HepG2 (cell line): ENCODE measurements around the gene ADRM1. TPM values are rescaled to one million over a fixed set of nuclear protein-coding genes. Genes with fewer than 3 reads are reported as not detected.
A peak's percentile ranks its signal among the peaks of the same experiment; 100 is the strongest.

Experiments
- ATAC-seq: fragments of 200-7000 bp; cut with Tn5 transposase; 3 replicates; pipeline ENCODE4 v1.9.1; 2020; ENCODE audit warnings: mild to moderate bottlenecking, moderate library complexity
- BruUV-seq: library from RNA; stranded (reverse); fragments of 400-500 nt; replicated peaks from 2 replicates; lab custom pipeline; 2021; lab: Mats Ljungman, UMichigan
- CTCF ChIA-PET: fragments of 300-600 bp; formaldehyde crosslinking; extraction: SDS; loops from one replicate; lab custom pipeline; 2021; ENCODE audit warnings: low total read pairs, inconsistent platforms, low intra/inter-chr PET ratio; lab: Yijun Ruan, JAX
- POLR2A ChIA-PET: fragments of 350-600 bp; sonication (Branson Sonifier 250); formaldehyde crosslinking; loops from one replicate; lab custom pipeline; 2020; ENCODE audit warnings: antibody characterized with exemption, inconsistent platforms; lab: Yijun Ruan, JAX
- DNase-seq: peaks from one replicate; pipeline ENCODE4 v3.0.0-alpha.2; 2015; ENCODE audit warnings: low spot score
- FAIRE-seq: peaks from 3 replicates; lab custom pipeline; 2011; peaks lifted over from hg19 to GRCh38; lab: Jason Lieb, UNC
- H2AFZ ChIP-seq: one replicate; pipeline ENCODE4 v1.6.1; 2011; ENCODE audit warnings: low read length, inconsistent platforms
- H3K27ac ChIP-seq: fragments of 300-600 bp; 3 replicates; pipeline ENCODE4 v1.8.0; 2011; ENCODE audit warnings: mixed run types, mild to moderate bottlenecking, mixed read lengths, low read length, inconsistent platforms; ENCODE audit not compliant: insufficient read depth; ENCODE audit errors: extremely low read length
- H3K27me3 ChIP-seq, 2 experiments: fragments of 200-600 bp in 1 of 2; 2 replicates in 1 of 2; 3 replicates in 1 of 2; pipeline versions ENCODE4 v1.6.0 to v1.8.0; 2011; ENCODE audit warnings: low read length in 2 of 2, mild to moderate bottlenecking in 2 of 2, moderate library complexity in 2 of 2, inconsistent platforms in 1 of 2; ENCODE audit not compliant: insufficient read depth in 2 of 2, control insufficient read depth in 1 of 2
- H3K36me3 ChIP-seq, 2 experiments: fragments of 200-600 bp in 1 of 2; replicated peaks in 1 of 2; 2 replicates in 1 of 2; 3 replicates in 1 of 2; pipeline versions ENCODE4 v1.5.1 to v1.8.0; 2011; ENCODE audit warnings: low read length in 2 of 2, inconsistent platforms in 1 of 2; ENCODE audit not compliant: insufficient read depth in 2 of 2, control insufficient read depth in 1 of 2
- H3K4me1 ChIP-seq: 2 replicates; pipeline ENCODE4 v1.5.1; 2012; ENCODE audit warnings: low read length, inconsistent platforms; ENCODE audit not compliant: insufficient read depth
- H3K4me2 ChIP-seq: 2 replicates; pipeline ENCODE4 v1.6.0; 2011; ENCODE audit warnings: low read depth, low read length, inconsistent platforms
- H3K4me3 ChIP-seq, 3 experiments: fragments of 200-600 bp in 1 of 3; sonication (generic), shearing (Covaris generic) in 1 of 3; replicated peaks in 1 of 3; 2 replicates each; pipeline ENCODE4 v1.5.1; 2011 to 2016; ENCODE audit warnings: low read length in 3 of 3, inconsistent platforms in 2 of 3, low read depth in 2 of 3, mild to moderate bottlenecking in 2 of 3, control low read depth in 1 of 3, mixed read lengths in 1 of 3; ENCODE audit not compliant: insufficient read depth in 1 of 3
- H3K79me2 ChIP-seq: one replicate; pipeline ENCODE4 v1.6.1; 2011; ENCODE audit warnings: low read length, inconsistent platforms; ENCODE audit not compliant: insufficient read depth
- H3K9ac ChIP-seq: 2 replicates; pipeline ENCODE4 v1.6.0; 2011; ENCODE audit warnings: mild to moderate bottlenecking, low read depth, low read length, inconsistent platforms; ENCODE audit not compliant: insufficient read depth
- H3K9me3 ChIP-seq: 2 replicates; pipeline ENCODE4 v1.5.1; 2012; ENCODE audit warnings: mild to moderate bottlenecking, low read length
- H4K20me1 ChIP-seq: 2 replicates; pipeline ENCODE4 v1.6.0; 2011; ENCODE audit warnings: inconsistent platforms, mild to moderate bottlenecking, low read length, moderate library complexity; ENCODE audit not compliant: insufficient read depth
- AGO1 ChIP-seq: fragments of 200-400 bp; formaldehyde crosslinking; IDR thresholded peaks from 2 replicates; pipeline ENCODE4 v1.6.1; 2017; ENCODE audit warnings: mild to moderate bottlenecking, low read depth, low read length, moderate library complexity; ENCODE audit not compliant: poor library complexity, severe bottlenecking
- HHEX ChIP-seq: IDR thresholded peaks from 2 replicates; pipeline ENCODE4 v1.6.1; 2016; ENCODE audit warnings: control low read depth
- POLR2A ChIP-seq, 2 experiments: IDR thresholded peaks; 2 replicates each; pipeline ENCODE4 v1.6.1; 2011; ENCODE audit warnings: low read depth in 2 of 2, low read length in 2 of 2, mild to moderate bottlenecking in 1 of 2, moderate library complexity in 1 of 2; ENCODE audit not compliant: insufficient read depth in 1 of 2
- RFX3 ChIP-seq: IDR thresholded peaks from 2 replicates; pipeline ENCODE4 v1.6.1; 2016; ENCODE audit warnings: missing biosample characterization, missing genetic modification reagents
- RFX5 ChIP-seq: IDR thresholded peaks from 2 replicates; pipeline ENCODE4 v1.6.1; 2011; ENCODE audit warnings: low read depth, low read length, improper control_type of control experiment
- TOE1 ChIP-seq: sonication (generic); formaldehyde crosslinking; IDR thresholded peaks from 2 replicates; pipeline ENCODE4 v1.4.0; 2020; ENCODE audit warnings: mild to moderate bottlenecking, missing genetic modification reagents
- ZBTB8A ChIP-seq: sonication (generic); formaldehyde crosslinking; IDR thresholded peaks from 2 replicates; pipeline ENCODE4 v1.4.0; 2020; ENCODE audit warnings: mild to moderate bottlenecking, low read depth, missing genetic modification reagents, borderline replicate concordance
- ZFP36 ChIP-seq: fragments of 150-350 bp; IDR thresholded peaks from 2 replicates; pipeline ENCODE4 v1.6.1; 2018; ENCODE audit warnings: borderline replicate concordance, low read length, low read depth; ENCODE audit not compliant: partially characterized antibody
- ZNF510 ChIP-seq: sonication (generic); formaldehyde crosslinking; IDR thresholded peaks from 2 replicates; pipeline ENCODE4 v1.4.0; 2020; ENCODE audit warnings: low read depth, mild to moderate bottlenecking, missing genetic modification reagents
- ZNF543 ChIP-seq: sonication (generic); formaldehyde crosslinking; IDR thresholded peaks from 2 replicates; pipeline ENCODE4 v1.4.0; 2020; ENCODE audit warnings: mild to moderate bottlenecking, missing genetic modification reagents
- ZNF749 ChIP-seq: sonication (generic); formaldehyde crosslinking; IDR thresholded peaks from 2 replicates; pipeline ENCODE4 v1.8.0; 2022; ENCODE audit warnings: mild to moderate bottlenecking, missing genetic modification reagents, moderate library complexity, borderline replicate concordance
- WGBS: methylation state at CpG from one replicate; pipeline ENCODE4 v1.1.6; 2017; ENCODE audit warnings: low lambda C conversion rate; 5-methylcytosine and 5-hydroxymethylcytosine counted together
- in situ Hi-C: cut with HindIII; loops from 2 replicates; pipeline ENCODE4 v1.10.0; 2017; ENCODE audit warnings: low pct_unique_long_range_greater_than_20kb; ENCODE audit not compliant: extremely low pct_ligation_motif_present
- intact Hi-C: fragments of 100-400 bp; cut with micrococcal nuclease; formaldehyde crosslinking; loops from one replicate; pipeline ENCODE4 v1.10.0; 2022; ENCODE audit not compliant: unreplicated experiment
- polyA plus RNA-seq, 8 experiments: library from polyadenylated mRNA; depleted of rRNA in 3 of 8; stranded (reverse) in 7 of 8; unstranded in 1 of 8; fragments of >200 nt; fragmentation: Illumina TruSeq in 4 of 8; extraction: Trizol in 4 of 8; gene quantifications; 2 replicates each; pipeline versions ENCODE4 v1.2.1 to v1.2.3, GENCODE V29; 2011 to 2016; ENCODE audit warnings: low read depth in 4 of 8, missing spikeins in 1 of 8, mixed read lengths in 1 of 8; ENCODE audit not compliant: insufficient read depth in 1 of 8
- total RNA-seq, 5 experiments: library from RNA; depleted of rRNA; stranded (reverse); fragments of >200 nt; fragmentation: Illumina TruSeq; extraction: Trizol; gene quantifications; 2 replicates each; pipeline ENCODE4 v1.2.3, GENCODE V29; 2016; ENCODE audit warnings: low read depth in 1 of 5
- TF ChIP-seq, protein P1 (sequence below): sonication (generic); formaldehyde crosslinking; IDR thresholded peaks from 2 replicates; pipeline ENCODE4 v1.8.0; 2022; ENCODE audit warnings: mild to moderate bottlenecking, missing genetic modification reagents; ENCODE audit not compliant: insufficient replicate concordance
- TF ChIP-seq, protein P2 (sequence below): sonication (generic); formaldehyde crosslinking; IDR thresholded peaks from 2 replicates; pipeline ENCODE4 v1.5.1; 2020; ENCODE audit warnings: mild to moderate bottlenecking, missing genetic modification reagents
- TF ChIP-seq, protein P3 (sequence below): sonication (generic); formaldehyde crosslinking; IDR thresholded peaks from 2 replicates; pipeline ENCODE4 v1.4.0; 2020; ENCODE audit warnings: mild to moderate bottlenecking, missing genetic modification reagents, borderline replicate concordance

Gene ADRM1
- total and polyA plus RNA-seq, 2 of the 13 experiments (the other 11 are each of a cell fraction or from before 2014, with no cell fraction given) = 92.9 to 154 TPM

DNA sequence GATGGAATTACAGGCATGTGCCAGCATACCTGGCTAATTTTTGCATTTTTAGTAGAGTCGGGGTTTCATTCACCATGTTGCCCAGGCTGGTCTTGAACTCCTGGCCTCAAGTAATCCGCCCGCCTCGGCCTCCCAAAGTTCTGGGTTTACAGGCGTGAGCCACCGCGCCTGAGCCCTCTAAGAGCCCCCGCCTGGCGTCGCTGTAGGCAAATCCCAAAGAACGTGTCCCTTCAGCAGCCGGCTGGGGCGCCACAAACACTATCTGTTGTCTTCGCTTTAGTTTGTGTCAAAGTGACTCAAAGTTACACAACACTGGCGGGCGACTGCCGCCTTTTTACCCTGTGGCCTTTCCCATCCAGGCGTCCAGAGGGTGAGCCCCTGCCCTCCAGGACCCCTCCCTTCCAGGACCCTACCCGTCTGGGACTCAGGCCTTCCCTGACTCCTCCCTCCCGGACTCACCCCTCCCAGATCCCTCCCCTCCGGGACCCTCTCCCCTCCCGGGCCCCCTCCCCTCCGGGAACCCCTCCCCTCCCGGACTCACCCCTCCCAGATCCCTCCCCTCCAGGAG, 940 bp upstream of the ADRM1 start:
- POLR2A ChIA-PET = interaction anchor here (0.7 to 8.3 kb wide), 9 partner anchors 66 to 110 kb away, joined by 3 to 187 read pairs (median 7); partner anchors contain the start of genes LAMA5 and RPS21
- peaks cover 11 to 25% of the 10 kb centered on the region in 2 experiments for H3K36me3 ChIP-seq
- H3K9me3 ChIP-seq = no peaks in the 10 kb centered on the region
- no peaks in the 10 kb centered on the region; a peak in 1 of 5 replicates for H3K27me3 ChIP-seq
- peak; percentile 100 for DNase-seq
- intact Hi-C loops = loop anchor here (1.0 kb wide), 2 partner anchors 74 to 80 kb away; no protein-coding TSS in a partner anchor
- peak overlapping the region; percentile 89 for H3K9ac ChIP-seq
- peak overlapping the region; percentile 74 to 93 (median 85) for H3K4me3 ChIP-seq
- H2AFZ ChIP-seq = no peak overlapping the region
- peaks cover 32% of the 10 kb centered on the region for H3K79me2 ChIP-seq
- peak; percentile 88 for FAIRE-seq
- ATAC-seq = peak; percentile 52
- H3K4me1 ChIP-seq = peaks cover 55% of the 10 kb centered on the region
- in situ Hi-C loops = loop anchor here (5.0 kb wide), 1 partner anchor 65 kb away; the partner anchor contains the start of gene LAMA5
- 3% methylated on average over 24 of the region's 24 CpGs for WGBS
- H3K4me2 ChIP-seq = peak overlapping the region; percentile 95
- peaks cover 25% of the 10 kb centered on the region for H4K20me1 ChIP-seq
- no TSS peak for BruUV-seq
- peak overlapping the region; percentile 97 for H3K27ac ChIP-seq
- CTCF ChIA-PET = interaction anchor here (1.3 to 6.1 kb wide), 7 partner anchors 67 to 195 kb away, joined by 4 to 73 read pairs (median 11); partner anchors contain the start of gene RPS21
- TF ChIP-seq ZNF510 (CRISPR knock-in tag) = peak; percentile 87
- no peak for TF ChIP-seq ZBTB8A
- TF ChIP-seq POLR2A (IDR thresholded peaks at IDR 0.05; ENCODE audit: insufficient read depth in 1 of 2, low read depth in 2 of 2, low read length in 2 of 2) = peak; percentile 51 to 68; a peak in 3 of 4 replicates
- TF ChIP-seq, protein P1, sequence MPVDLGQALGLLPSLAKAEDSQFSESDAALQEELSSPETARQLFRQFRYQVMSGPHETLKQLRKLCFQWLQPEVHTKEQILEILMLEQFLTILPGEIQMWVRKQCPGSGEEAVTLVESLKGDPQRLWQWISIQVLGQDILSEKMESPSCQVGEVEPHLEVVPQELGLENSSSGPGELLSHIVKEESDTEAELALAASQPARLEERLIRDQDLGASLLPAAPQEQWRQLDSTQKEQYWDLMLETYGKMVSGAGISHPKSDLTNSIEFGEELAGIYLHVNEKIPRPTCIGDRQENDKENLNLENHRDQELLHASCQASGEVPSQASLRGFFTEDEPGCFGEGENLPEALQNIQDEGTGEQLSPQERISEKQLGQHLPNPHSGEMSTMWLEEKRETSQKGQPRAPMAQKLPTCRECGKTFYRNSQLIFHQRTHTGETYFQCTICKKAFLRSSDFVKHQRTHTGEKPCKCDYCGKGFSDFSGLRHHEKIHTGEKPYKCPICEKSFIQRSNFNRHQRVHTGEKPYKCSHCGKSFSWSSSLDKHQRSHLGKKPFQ (CRISPR knock-in tag) = no peak
- TF ChIP-seq RFX5 = peak; percentile 47; the same call in 1 of the 2 replicates
- peak; percentile 96 for TF ChIP-seq ZNF543 (CRISPR knock-in tag)
- TF ChIP-seq, protein P2, sequence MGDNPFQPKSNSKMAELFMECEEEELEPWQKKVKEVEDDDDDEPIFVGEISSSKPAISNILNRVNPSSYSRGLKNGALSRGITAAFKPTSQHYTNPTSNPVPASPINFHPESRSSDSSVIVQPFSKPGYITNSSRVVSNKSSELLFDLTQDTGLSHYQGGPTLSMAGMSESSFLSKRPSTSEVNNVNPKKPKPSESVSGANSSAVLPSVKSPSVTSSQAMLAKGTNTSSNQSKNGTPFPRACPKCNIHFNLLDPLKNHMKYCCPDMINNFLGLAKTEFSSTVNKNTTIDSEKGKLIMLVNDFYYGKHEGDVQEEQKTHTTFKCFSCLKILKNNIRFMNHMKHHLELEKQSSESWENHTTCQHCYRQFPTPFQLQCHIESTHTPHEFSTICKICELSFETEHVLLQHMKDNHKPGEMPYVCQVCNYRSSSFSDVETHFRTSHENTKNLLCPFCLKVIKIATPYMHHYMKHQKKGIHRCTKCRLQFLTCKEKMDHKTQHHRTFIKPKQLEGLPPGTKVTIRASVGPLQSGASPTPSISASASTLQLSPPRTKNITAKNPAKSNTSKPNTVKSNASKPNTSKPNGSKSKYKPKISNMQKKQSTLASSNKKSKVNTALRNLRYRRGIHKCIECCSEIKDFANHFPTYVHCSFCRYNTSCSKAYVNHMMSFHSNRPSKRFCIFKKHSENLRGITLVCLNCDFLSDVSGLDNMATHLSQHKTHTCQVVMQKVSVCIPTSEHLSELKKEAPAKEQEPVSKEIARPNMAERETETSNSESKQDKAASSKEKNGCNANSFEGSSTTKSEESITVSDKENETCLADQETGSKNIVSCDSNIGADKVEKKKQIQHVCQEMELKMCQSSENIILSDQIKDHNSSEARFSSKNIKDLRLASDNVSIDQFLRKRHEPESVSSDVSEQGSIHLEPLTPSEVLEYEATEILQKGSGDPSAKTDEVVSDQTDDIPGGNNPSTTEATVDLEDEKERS = peak; percentile 76
- TF ChIP-seq, protein P3, sequence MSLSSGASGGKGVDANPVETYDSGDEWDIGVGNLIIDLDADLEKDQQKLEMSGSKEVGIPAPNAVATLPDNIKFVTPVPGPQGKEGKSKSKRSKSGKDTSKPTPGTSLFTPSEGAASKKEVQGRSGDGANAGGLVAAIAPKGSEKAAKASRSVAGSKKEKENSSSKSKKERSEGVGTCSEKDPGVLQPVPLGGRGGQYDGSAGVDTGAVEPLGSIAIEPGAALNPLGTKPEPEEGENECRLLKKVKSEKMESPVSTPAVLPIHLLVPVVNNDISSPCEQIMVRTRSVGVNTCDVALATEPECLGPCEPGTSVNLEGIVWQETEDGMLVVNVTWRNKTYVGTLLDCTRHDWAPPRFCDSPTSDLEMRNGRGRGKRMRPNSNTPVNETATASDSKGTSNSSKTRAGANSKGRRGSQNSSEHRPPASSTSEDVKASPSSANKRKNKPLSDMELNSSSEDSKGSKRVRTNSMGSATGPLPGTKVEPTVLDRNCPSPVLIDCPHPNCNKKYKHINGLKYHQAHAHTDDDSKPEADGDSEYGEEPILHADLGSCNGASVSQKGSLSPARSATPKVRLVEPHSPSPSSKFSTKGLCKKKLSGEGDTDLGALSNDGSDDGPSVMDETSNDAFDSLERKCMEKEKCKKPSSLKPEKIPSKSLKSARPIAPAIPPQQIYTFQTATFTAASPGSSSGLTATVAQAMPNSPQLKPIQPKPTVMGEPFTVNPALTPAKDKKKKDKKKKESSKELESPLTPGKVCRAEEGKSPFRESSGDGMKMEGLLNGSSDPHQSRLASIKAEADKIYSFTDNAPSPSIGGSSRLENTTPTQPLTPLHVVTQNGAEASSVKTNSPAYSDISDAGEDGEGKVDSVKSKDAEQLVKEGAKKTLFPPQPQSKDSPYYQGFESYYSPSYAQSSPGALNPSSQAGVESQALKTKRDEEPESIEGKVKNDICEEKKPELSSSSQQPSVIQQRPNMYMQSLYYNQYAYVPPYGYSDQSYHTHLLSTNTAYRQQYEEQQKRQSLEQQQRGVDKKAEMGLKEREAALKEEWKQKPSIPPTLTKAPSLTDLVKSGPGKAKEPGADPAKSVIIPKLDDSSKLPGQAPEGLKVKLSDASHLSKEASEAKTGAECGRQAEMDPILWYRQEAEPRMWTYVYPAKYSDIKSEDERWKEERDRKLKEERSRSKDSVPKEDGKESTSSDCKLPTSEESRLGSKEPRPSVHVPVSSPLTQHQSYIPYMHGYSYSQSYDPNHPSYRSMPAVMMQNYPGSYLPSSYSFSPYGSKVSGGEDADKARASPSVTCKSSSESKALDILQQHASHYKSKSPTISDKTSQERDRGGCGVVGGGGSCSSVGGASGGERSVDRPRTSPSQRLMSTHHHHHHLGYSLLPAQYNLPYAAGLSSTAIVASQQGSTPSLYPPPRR (CRISPR knock-in tag) = peak; percentile 84
- peak; percentile 70; the same call in 1 of the 2 replicates for TF ChIP-seq ZNF749 (CRISPR knock-in tag)
- TF ChIP-seq TOE1 (CRISPR knock-in tag) = peak; percentile 94
- no peak for TF ChIP-seq ZFP36
- TF ChIP-seq HHEX (CRISPR knock-in tag) = no peak
- TF ChIP-seq RFX3 (CRISPR knock-in tag) = no peak; the same call in 1 of the 2 replicates
- TF ChIP-seq AGO1 = no peak
